GM19452 (cell line): ENCODE measurements around the gene MAP3K13.

Source experiments
- ATAC-seq: cut with Tn5 transposase; IDR thresholded peaks from one replicate; pipeline ENCODE4 v1.9.1; 2021; ENCODE audit not compliant: unreplicated experiment

The MAP3K13 gene

GRCh38 chr3:185498503-185499396 lies 135.8 kb downstream of the MAP3K13 start, which contains the start of gene TMEM41A:
TSS of gene TMEM41A (minus strand) at chr3:185499035. CDS start at chr3:185498961, 74 bp downstream.
- ATAC-seq: peak; percentile 93

DNA sequence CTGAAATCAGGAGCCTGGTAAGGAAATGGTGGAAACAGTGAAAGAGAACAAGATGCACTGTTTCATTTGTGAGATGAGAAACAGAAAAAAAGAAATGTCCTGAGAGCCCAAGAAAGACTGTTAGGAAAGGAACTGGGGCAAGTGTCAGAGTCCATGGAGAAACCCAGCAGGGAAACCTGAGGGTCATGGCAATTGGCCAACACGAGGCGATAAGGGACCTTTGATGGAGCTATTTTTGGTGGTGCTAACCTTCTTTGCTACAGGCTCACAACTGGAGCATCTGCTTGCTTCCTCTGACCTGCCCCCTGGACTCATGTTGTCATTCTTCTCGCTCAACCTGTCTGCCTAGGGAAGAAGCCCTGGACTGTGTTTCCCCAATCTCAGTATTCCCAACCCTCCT lies 140.1 kb downstream of the MAP3K13 start:
- no peak for ATAC-seq

DNA sequence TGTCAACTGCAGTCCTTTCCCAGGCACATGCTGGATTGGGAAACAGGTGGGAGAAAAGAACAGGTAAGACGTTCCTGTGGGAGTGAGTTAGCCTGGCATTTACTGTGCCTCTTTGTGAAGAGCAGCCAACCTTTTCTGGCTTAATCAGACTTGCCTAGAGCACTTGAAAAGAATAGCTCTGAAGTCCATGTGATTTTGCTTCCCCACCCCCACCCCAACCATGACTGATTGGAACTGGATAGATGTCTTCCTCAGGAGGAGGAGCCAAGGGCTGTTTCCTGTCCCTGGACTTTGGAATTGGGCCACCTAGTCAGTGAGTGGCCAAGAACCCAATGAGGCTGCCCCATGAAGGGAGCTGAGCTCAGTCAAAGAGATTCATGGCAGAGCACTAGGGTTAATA lies 140.6 kb downstream of the MAP3K13 start:
- ATAC-seq: no peak

DNA sequence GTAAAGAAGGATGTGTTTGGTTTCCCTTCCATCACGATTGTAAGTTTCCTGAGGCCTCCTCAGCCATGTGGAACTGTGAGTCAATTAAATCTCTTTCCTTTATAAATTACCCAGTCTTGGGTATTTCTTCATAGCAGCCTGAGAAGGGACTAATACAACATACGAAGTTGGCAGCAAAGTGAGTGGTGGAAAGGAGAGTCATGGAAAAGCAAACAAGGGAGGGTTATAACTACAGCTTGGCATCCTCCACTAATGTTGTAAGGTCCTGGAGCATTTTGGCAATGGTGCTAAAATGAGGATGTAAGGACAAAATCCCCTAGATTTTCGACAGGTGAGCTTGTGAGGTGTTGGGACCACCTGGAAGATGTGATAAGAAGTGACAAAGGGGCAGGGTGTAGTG lies 141.7 kb downstream of the MAP3K13 start:
- ATAC-seq: no peak

DNA sequence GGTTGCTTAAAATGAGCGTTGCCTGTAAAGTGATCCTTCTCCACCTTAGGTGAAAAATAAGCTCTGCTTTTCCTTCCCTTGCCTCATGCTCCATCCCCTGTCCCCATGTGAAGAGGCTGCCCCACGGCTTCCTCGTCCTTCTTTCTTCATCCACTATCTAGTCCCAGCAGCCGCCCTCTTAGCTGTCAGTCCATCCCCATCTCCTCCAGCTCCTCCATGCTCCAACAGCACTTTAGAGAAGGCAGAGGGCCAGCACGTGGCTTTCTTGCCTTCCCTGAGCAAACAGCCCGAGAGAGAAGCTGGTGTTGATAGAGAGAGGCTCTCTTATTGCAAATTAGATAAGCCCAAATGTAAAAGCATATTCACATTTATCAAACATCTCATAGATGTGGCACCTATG lies 144.9 kb downstream of the MAP3K13 start:
- no peak for ATAC-seq

- no peak for ATAC-seq
These were observed 145.5 kb downstream of the MAP3K13 start for GRCh38 chr3:185508335-185508991.

- ATAC-seq: no peak
These were observed 148.8 kb downstream of the MAP3K13 start for GRCh38 chr3:185511711-185512110.

DNA sequence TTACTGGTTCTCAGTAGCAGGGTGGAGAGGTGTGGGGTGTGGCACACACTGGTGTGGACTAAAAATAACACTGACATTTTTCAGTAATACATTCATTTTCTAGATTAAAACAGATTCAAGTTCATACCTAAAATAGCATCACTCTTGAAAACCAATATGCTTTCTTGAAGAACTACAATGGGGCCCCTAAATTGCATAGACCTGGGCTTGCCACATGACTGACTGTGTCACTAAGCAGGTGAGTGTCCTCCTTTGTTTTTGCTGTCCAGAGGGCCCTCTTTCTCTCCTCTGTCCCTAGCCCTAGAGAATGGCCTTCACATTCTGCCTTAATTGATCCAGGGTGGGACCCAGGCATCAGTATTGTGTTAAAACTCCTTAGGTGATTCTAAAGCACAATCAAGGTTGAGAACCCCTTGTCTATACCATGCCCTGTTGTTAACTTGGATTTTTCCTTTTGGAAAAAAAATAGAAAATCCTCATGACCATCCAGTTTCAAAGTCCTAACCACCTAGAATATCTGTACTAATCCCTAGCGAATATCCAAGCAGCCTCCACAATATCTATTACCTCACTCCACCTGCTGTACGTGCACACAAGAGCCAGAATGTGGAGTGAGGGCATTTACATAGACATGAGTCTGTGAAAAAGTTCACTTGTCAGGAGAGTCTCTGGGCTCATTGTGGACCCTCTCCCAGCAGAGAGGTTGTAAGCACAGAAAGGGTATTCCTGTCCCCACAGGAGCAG lies 154.6 kb downstream of the MAP3K13 start:
- ATAC-seq: no peak

GRCh38 chr3:185519021-185519420 lies 156.1 kb downstream of the MAP3K13 start:
- ATAC-seq: no peak

DNA sequence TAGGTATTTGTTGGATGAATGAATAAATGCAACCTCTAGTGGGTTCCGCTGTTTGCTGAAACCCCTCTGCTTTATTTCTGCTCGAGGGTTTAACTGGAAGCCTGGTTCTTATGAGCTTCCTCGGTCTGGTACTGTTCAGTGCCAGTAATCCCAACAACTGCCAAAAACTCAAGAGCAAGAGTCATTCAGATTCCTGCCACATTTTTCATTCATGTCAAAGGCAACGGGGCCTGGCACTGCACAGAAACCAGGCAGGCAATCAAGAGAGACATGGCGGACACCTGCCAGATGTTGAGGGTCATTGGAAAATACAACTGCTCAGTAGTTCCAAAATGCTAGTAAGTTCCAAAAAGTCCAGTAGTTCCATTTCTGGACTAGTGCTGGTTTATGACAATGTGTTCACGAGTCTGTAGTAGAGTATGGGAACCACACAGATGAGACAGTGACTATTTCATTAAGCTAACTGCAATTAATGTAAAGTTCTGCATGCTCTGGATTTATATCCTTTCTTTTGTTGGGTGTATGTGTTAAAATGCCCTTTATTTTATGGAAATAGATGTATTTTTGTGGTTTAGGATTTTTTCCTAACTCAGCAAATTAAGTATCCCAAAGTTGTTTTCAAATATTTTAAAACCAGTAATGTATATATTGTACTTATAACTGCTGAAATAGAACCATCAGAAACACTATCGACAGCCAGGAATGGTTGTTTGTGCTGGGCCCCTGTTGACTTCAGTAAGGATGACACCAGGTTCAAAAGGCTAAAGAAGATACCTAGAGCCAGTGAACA lies 158.6 kb downstream of the MAP3K13 start:
- ATAC-seq: no peak

DNA sequence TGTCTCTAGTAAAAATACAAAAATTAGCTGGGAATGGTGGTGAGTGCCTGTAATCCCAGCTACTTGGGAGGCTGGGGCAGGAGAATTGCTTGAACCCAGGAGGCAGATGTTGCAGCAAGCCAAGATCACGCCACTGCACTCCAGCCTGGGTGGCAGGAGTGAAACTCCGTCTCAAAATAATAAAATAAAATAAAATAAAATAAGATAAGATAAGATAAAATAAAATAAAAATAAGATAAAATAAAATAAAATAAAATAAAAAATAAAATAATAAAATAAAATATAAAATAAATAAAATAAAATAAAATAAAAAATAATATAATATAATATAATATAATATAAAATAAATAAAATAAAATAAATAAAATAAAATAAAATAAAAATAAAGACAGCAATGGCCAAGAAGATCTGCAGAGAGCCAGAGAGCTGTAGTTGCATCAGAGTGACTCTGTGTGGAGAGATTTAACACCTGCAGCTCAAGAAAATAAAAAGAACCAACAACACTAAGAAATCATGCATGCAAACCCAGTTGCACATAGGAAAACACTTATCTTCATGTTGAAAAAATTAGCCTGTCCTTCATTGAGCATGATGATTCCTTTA lies 163.5 kb downstream of the MAP3K13 start:
- no peak for ATAC-seq

DNA sequence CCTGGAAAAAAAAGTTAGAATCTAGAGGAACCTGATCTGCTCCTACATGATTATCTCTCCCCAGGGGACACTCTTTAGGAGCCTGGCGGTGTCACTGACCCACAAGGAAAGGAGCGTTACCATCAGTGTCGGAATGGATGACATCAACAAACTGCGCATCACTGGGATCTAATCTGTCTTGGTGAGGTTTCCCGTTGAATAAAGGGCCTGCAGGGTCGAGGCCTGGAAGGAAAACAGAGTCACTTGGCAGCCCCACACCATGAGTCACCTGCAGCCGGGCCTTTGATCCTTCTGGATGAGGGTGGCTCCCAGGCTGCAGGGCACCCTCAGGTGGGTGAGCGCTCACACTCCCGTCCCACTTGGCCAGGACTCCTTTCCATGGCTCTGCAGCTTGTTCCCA lies 164.4 kb downstream of the MAP3K13 start:
- ATAC-seq: no peak

DNA sequence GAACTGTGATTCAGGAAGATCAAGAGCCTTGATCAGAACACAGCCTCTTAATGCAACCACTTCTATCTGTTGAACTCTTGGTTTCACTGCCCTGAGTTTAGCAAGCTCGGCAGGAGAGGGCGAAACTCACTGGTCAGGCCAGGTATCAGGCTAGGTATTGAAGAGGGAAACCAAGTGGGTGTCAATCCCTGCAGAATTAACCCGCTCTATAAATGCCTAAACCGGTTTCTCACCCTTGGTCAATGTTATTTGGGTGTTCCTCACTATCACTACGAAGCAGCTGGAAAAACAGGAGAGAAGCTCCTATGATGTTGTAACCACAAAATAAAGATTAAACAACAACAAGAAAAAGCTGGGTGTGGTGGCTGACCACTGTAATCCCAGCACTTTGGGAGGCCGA lies 165.6 kb downstream of the MAP3K13 start:
- no peak for ATAC-seq

- no peak for ATAC-seq
These were observed 167.9 kb downstream of the MAP3K13 start for GRCh38 chr3:185530856-185531255.

DNA sequence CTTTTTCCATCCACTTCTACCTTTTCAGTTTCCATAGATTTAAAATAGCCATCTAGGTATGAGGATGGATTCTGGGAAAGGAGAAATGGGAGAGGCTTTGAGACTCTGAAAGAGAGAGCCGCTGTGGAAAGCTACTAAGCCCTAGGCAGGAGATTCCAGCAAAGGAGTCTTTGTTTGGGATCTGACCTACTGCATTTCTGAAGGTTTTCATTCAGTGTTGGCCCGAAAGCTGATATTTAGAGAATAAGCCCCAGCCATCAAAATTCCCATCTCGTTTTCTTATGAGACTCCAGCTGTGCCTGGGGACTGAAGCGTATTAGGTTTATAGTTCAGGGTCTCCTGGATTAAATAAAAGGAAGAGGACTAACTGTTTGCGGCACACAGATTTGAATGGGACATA lies 170.0 kb downstream of the MAP3K13 start:
- no peak for ATAC-seq

DNA sequence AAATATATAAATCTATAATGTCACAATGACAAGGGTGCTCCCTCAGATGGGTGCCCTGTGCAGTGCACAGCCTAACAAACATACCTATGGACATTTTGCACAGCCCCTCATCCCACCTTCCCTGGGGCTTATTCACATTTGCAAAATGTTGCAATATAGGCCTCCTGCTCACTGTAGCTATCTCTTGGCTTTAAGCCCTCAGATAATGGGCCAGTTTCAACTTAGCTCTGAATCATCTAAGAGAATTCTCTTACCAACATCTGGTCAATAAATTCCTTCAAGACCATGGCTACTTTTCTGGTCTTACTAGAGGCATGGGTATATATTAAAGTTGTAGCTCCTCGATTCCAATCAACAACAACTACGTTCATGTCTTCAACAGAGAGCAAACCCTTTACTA lies 171.6 kb downstream of the MAP3K13 start:
- ATAC-seq: no peak

GRCh38 chr3:185537369-185537970 lies 174.5 kb downstream of the MAP3K13 start:
- ATAC-seq: peak; percentile 99
